MCF 10A (cell line): Measurements from ENCODE around the gene MIDN. TPM values are rescaled to one million over a fixed set of nuclear protein-coding genes. Genes with fewer than 3 reads are reported as not detected.
"Not testable (repeated sequence)": the region's sequence is repeated elsewhere in the genome, so short reads cannot be mapped to it uniquely, and the experiment has no call there.

Source experiments
- BruUV-seq: library from RNA; stranded (reverse); fragments of 400-500 nt; replicated peaks from 2 replicates; lab custom pipeline; 2021; lab: Mats Ljungman, UMichigan
- CTCF ChIA-PET: fragments of 300-600 bp; sonication (Branson Sonifier 250); formaldehyde crosslinking; extraction: SDS; loops from one replicate; lab custom pipeline; 2021; ENCODE audit warnings: antibody characterized with exemption, inconsistent platforms; lab: Yijun Ruan, JAX
- POLR2A ChIA-PET: fragments of 300-600, 350-650 bp; sonication (Branson Sonifier 250); formaldehyde crosslinking; extraction: SDS; loops from one replicate; lab custom pipeline; 2020; ENCODE audit warnings: antibody characterized with exemption, inconsistent platforms; lab: Yijun Ruan, JAX
- DNase-seq: peaks from one replicate; pipeline ENCODE4 v3.0.0-alpha.2; 2018; ENCODE audit not compliant: unreplicated experiment
- H3K27ac Mint-ChIP-seq: one replicate; pipeline ENCODE4 v1.8.0; 2022; ENCODE audit warnings: mild to moderate bottlenecking, low read depth, mixed read lengths; ENCODE audit not compliant: unreplicated experiment
- H3K27me3 Mint-ChIP-seq: one replicate; pipeline ENCODE4 v1.8.0; 2022; ENCODE audit warnings: mixed read lengths; ENCODE audit not compliant: insufficient read depth, unreplicated experiment
- H3K36me3 Mint-ChIP-seq: one replicate; pipeline ENCODE4 v1.8.0; 2022; ENCODE audit warnings: mild to moderate bottlenecking, moderate library complexity, mixed read lengths; ENCODE audit not compliant: insufficient read depth, unreplicated experiment
- H3K4me1 Mint-ChIP-seq: one replicate; pipeline ENCODE4 v1.8.0; 2022; ENCODE audit warnings: mixed read lengths; ENCODE audit not compliant: insufficient read depth, unreplicated experiment
- H3K4me3 Mint-ChIP-seq: one replicate; pipeline ENCODE4 v1.8.0; 2022; ENCODE audit warnings: mild to moderate bottlenecking, moderate library complexity, mixed read lengths; ENCODE audit not compliant: unreplicated experiment
- H3K9me3 Mint-ChIP-seq: one replicate; pipeline ENCODE4 v1.8.0; 2022; ENCODE audit warnings: mixed read lengths; ENCODE audit not compliant: unreplicated experiment
- intact Hi-C: fragments of 100-400 bp; cut with micrococcal nuclease; formaldehyde crosslinking; loops from 2 replicates; pipeline ENCODE4 v1.14.1; 2022
- total RNA-seq: library from RNA; stranded (reverse); gene quantifications from 2 replicates; pipeline ENCODE4 v1.2.3, GENCODE V29; 2022
- TF ChIP-seq, protein P1 (sequence below): fragments of 200-600 bp; IDR thresholded peaks from one replicate; pipeline ENCODE4 v1.8.0; 2022; ENCODE audit warnings: antibody characterized with exemption, mild to moderate bottlenecking; ENCODE audit not compliant: unreplicated experiment

MIDN gene
- total RNA-seq, 1 experiment from 2014 or later, result 73.6 TPM

GRCh38 chr19:1243768-1244692 lies 4.4 kb upstream of the MIDN start:
- peak; percentile 88 for DNase-seq
- POLR2A ChIA-PET, result interaction anchor here (0.6 to 8.2 kb wide), 18 partner anchors 9 to 204 kb away, joined by 3 to 240 read pairs (median 6); partner anchors contain the start of genes ABCA7, CIRBP and FAM174C
- peaks cover 10% of the 10 kb centered on the region for H3K4me1 Mint-ChIP-seq
- H3K4me3 Mint-ChIP-seq, result peak overlapping the region; percentile 71
- H3K27ac Mint-ChIP-seq, result no peak overlapping the region
- CTCF ChIA-PET, result interaction anchor here (0.5 to 4.7 kb wide), 22 partner anchors 9 to 430 kb away, joined by 3 to 144 read pairs (median 5); partner anchors contain the start of gene CIRBP
- no peaks in the 10 kb centered on the region for H3K27me3 Mint-ChIP-seq
- BruUV-seq, result no TSS peak
- peaks cover 19% of the 10 kb centered on the region for H3K36me3 Mint-ChIP-seq
- TF ChIP-seq, protein P1, sequence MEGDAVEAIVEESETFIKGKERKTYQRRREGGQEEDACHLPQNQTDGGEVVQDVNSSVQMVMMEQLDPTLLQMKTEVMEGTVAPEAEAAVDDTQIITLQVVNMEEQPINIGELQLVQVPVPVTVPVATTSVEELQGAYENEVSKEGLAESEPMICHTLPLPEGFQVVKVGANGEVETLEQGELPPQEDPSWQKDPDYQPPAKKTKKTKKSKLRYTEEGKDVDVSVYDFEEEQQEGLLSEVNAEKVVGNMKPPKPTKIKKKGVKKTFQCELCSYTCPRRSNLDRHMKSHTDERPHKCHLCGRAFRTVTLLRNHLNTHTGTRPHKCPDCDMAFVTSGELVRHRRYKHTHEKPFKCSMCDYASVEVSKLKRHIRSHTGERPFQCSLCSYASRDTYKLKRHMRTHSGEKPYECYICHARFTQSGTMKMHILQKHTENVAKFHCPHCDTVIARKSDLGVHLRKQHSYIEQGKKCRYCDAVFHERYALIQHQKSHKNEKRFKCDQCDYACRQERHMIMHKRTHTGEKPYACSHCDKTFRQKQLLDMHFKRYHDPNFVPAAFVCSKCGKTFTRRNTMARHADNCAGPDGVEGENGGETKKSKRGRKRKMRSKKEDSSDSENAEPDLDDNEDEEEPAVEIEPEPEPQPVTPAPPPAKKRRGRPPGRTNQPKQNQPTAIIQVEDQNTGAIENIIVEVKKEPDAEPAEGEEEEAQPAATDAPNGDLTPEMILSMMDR, result peak; percentile 98
- H3K9me3 Mint-ChIP-seq, result no peaks in the 10 kb centered on the region
- intact Hi-C loops, result loop anchor here (1.0 kb wide), 1 partner anchor 22 kb away; no protein-coding TSS in a partner anchor

- Mint-ChIP-seq H3K36me3 (peaks cover 25% of the 10 kb centered on the region), H3K4me3 (peak overlapping the region; percentile 70), H3K27me3 (no peaks in the 10 kb centered on the region), H3K4me1 (peaks cover 10% of the 10 kb centered on the region), H3K9me3 (no peaks in the 10 kb centered on the region), H3K27ac (no peak overlapping the region)
- TF ChIP-seq, protein P1, result no peak
- ChIA-PET POLR2A (interaction anchor here (0.6 to 8.2 kb wide), 16 partner anchors 8 to 205 kb away, joined by 3 to 240 read pairs (median 6); partner anchors contain the start of genes ABCA7, CIRBP and FAM174C), CTCF (interaction anchor here (0.6 to 4.7 kb wide), 15 partner anchors 8 to 692 kb away, joined by 3 to 144 read pairs (median 5); partner anchors contain the start of gene CIRBP)
- no TSS peak for BruUV-seq
- peak; percentile 51 for DNase-seq
- intact Hi-C loops, result loop anchor here (1.0 kb wide), 1 partner anchor 21 kb away; no protein-coding TSS in a partner anchor
Observed at GRCh38 chr19:1244693-1245451, 3.5 kb upstream of the MIDN start.

DNA sequence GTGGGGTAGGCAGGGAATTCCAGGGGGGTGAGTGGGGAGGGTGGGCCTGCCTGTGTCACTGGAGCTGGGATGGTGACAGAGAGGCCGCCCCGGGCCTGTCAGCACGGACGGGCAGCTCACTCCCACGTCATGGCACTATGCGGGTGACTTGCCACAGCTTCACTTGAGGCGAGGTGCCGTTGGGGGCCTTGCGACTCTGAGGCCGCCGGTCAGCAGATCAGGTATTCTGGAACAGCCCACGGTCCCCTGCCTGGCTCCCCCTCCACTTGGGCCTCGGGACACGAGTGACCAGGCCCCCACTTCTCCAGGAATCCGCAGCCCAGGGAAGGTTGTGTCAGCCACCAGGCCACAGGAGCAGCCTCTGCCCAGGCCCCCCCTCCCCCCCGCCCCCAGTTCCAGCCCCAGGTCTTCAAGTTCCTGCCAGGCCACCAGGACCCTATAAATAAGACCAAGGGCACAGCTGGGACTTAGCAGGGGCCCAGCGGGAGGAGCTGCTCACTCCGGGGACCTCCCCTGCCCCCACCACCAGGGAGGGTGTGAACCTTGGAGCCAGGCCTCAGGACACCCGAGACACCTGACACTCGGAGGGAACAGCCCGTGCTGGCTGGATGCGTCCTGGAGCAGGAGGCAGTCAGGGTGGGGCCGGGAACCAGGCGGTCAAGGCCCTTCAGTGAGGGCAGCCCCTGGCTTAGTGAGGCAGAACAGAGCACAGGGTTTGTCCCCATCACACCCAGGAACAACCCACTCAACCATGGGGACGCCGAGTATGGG lies 2.7 kb upstream of the MIDN start:
- Mint-ChIP-seq H3K4me3 (no peak overlapping the region), H3K27ac (no peak overlapping the region), H3K4me1 (peaks cover 10% of the 10 kb centered on the region), H3K9me3 (no peaks in the 10 kb centered on the region), H3K36me3 (peaks cover 27% of the 10 kb centered on the region), H3K27me3 (no peaks in the 10 kb centered on the region)
- POLR2A ChIA-PET, result interaction anchor here (0.6 to 8.2 kb wide), 4 partner anchors 16 to 143 kb away, joined by 3 to 240 read pairs (median 22); partner anchors contain the start of genes CIRBP and FAM174C
- intact Hi-C loops, result no loop called here
- BruUV-seq, result no TSS peak
- DNase-seq, result no peak
- CTCF ChIA-PET, result interaction anchor here (0.6 to 4.7 kb wide), 4 partner anchors 17 to 691 kb away, joined by 3 to 144 read pairs (median 22); partner anchors contain the start of gene CIRBP
- TF ChIP-seq, protein P1, result no peak

- BruUV-seq, H3K9me3 Mint-ChIP-seq, H3K4me3 Mint-ChIP-seq, DNase-seq, H3K27ac Mint-ChIP-seq, intact Hi-C loops, H3K4me1 Mint-ChIP-seq, H3K27me3 Mint-ChIP-seq: not testable (repeated sequence)
- H3K36me3 Mint-ChIP-seq, result peaks cover 32% of the 10 kb centered on the region
- ChIA-PET CTCF (interaction anchor here (0.6 to 4.7 kb wide), 3 partner anchors 12 to 606 kb away, joined by 3 to 144 read pairs (median 3); partner anchors contain the start of gene CIRBP), POLR2A (interaction anchor here (1.4 to 8.2 kb wide), 2 partner anchors 21 to 37 kb away, joined by 3 to 240 read pairs; partner anchors contain the start of gene CIRBP)
Observed at GRCh38 chr19:1246265-1247087, 1.9 kb upstream of the MIDN start.
